Measurements from ENCODE around the gene TRPM6.

Gene TRPM6

GRCh38 chr9:74711341-74711740, 176.4 kb downstream of the TRPM6 start:
- H3K4me3 ChIP-seq (ENCODE audit: low read length): no peak overlapping the region
- no peaks in the 10 kb centered on the region for H3K9me3 ChIP-seq (ENCODE audit: low read length)
- H3K4me1 ChIP-seq (ENCODE audit: insufficient read depth, low read length): no peaks in the 10 kb centered on the region
- H2AFZ ChIP-seq (ENCODE audit: low read depth, low read length): no peak overlapping the region
- H3K36me3 ChIP-seq (ENCODE audit: insufficient read depth, low read length): no peaks in the 10 kb centered on the region
- no peaks in the 10 kb centered on the region for H3K27me3 ChIP-seq (ENCODE audit: insufficient read depth, low read length)

GRCh38 chr9:74697535-74697934, 190.2 kb downstream of the TRPM6 start:
- H3K4me1 ChIP-seq (ENCODE audit: insufficient read depth, low read length): no peaks in the 10 kb centered on the region
- no peaks in the 10 kb centered on the region for H3K36me3 ChIP-seq (ENCODE audit: insufficient read depth, low read length)
- no peaks in the 10 kb centered on the region for H3K27me3 ChIP-seq (ENCODE audit: insufficient read depth, low read length)
- no peaks in the 10 kb centered on the region for H3K9me3 ChIP-seq (ENCODE audit: low read length)
- H2AFZ ChIP-seq (ENCODE audit: low read depth, low read length): no peak overlapping the region
- no peak overlapping the region for H3K4me3 ChIP-seq (ENCODE audit: low read length)

GRCh38 chr9:74696520-74696919, 191.2 kb downstream of the TRPM6 start:
- peaks cover 6% of the 10 kb centered on the region for H3K4me1 ChIP-seq (ENCODE audit: insufficient read depth, low read length)
- no peak overlapping the region for H2AFZ ChIP-seq (ENCODE audit: low read depth, low read length)
- no peaks in the 10 kb centered on the region for H3K27me3 ChIP-seq (ENCODE audit: insufficient read depth, low read length)
- no peaks in the 10 kb centered on the region for H3K36me3 ChIP-seq (ENCODE audit: insufficient read depth, low read length)
- no peak overlapping the region for H3K4me3 ChIP-seq (ENCODE audit: low read length)
- H3K9me3 ChIP-seq (ENCODE audit: low read length): no peaks in the 10 kb centered on the region

GRCh38 chr9:74691058-74691457, 196.7 kb downstream of the TRPM6 start:
- Histone ChIP-seq H3K27me3 (ENCODE audit: insufficient read depth, low read length) (no peaks in the 10 kb centered on the region), H3K4me3 (ENCODE audit: low read length) (no peak overlapping the region), H3K9me3 (ENCODE audit: low read length) (no peaks in the 10 kb centered on the region), H3K36me3 (ENCODE audit: insufficient read depth, low read length) (no peaks in the 10 kb centered on the region), H3K4me1 (ENCODE audit: insufficient read depth, low read length) (peaks cover 26% of the 10 kb centered on the region), H2AFZ (ENCODE audit: low read depth, low read length) (no peak overlapping the region)

- H3K27me3 ChIP-seq (ENCODE audit: insufficient read depth, low read length): no peaks in the 10 kb centered on the region
- H3K4me3 ChIP-seq (ENCODE audit: low read length): no peak overlapping the region
- H2AFZ ChIP-seq (ENCODE audit: low read depth, low read length): no peak overlapping the region
- H3K4me1 ChIP-seq (ENCODE audit: insufficient read depth, low read length): no peaks in the 10 kb centered on the region
- no peaks in the 10 kb centered on the region for H3K9me3 ChIP-seq (ENCODE audit: low read length)
- no peaks in the 10 kb centered on the region for H3K36me3 ChIP-seq (ENCODE audit: insufficient read depth, low read length)
These were observed 204.4 kb downstream of the TRPM6 start for GRCh38 chr9:74683322-74683721.

- Histone ChIP-seq H3K9me3 (ENCODE audit: low read length) (no peaks in the 10 kb centered on the region), H3K36me3 (ENCODE audit: insufficient read depth, low read length) (no peaks in the 10 kb centered on the region), H3K4me3 (ENCODE audit: low read length) (no peak overlapping the region), H3K27me3 (ENCODE audit: insufficient read depth, low read length) (no peaks in the 10 kb centered on the region), H3K4me1 (ENCODE audit: insufficient read depth, low read length) (no peaks in the 10 kb centered on the region), H2AFZ (ENCODE audit: low read depth, low read length) (no peak overlapping the region)
These were observed 205.8 kb downstream of the TRPM6 start for GRCh38 chr9:74681906-74682305.

GRCh38 chr9:74674077-74674476, 213.6 kb downstream of the TRPM6 start:
- Histone ChIP-seq H2AFZ (ENCODE audit: low read depth, low read length) (no peak overlapping the region), H3K4me3 (ENCODE audit: low read length) (no peak overlapping the region), H3K27me3 (ENCODE audit: insufficient read depth, low read length) (no peaks in the 10 kb centered on the region), H3K9me3 (ENCODE audit: low read length) (no peaks in the 10 kb centered on the region), H3K4me1 (ENCODE audit: insufficient read depth, low read length) (peaks cover 9% of the 10 kb centered on the region), H3K36me3 (ENCODE audit: insufficient read depth, low read length) (no peaks in the 10 kb centered on the region)

All from neuron (in vitro differentiated cells).